Jurkat, Clone E6-1 (cell line): Measurements from ENCODE around the gene RSPH9. TPM values are rescaled to one million over a fixed set of nuclear protein-coding genes. Genes with fewer than 3 reads are reported as not detected.

Experiments
- DNase-seq: peaks from one replicate; pipeline ENCODE4 v3.0.0-alpha.2; 2011; ENCODE audit warnings: low read depth, low spot score
- H3K4me3 ChIP-seq: 2 replicates; pipeline ENCODE4 v1.5.1; 2011; ENCODE audit warnings: mild to moderate bottlenecking, low read length, control low read depth, moderate library complexity
- polyA plus RNA-seq: library from polyadenylated mRNA; unstranded; fragments of >200 nt; gene quantifications from one replicate; pipeline ENCODE4 v1.2.1, GENCODE V29; 2012; ENCODE audit warnings: missing spikeins; ENCODE audit not compliant: insufficient read length, insufficient read depth

Gene RSPH9
- not detected for polyA plus RNA-seq

GRCh38 chr6:43644940-43645612, at the start of gene RSPH9:
Gene RSPH9, plus strand, starts transcription at chr6:43645036. Its CDS starts 63 bp downstream, at chr6:43645099.
- DNase-seq = no peak
- no peak within 1 kb of the TSS for H3K4me3 ChIP-seq

DNA sequence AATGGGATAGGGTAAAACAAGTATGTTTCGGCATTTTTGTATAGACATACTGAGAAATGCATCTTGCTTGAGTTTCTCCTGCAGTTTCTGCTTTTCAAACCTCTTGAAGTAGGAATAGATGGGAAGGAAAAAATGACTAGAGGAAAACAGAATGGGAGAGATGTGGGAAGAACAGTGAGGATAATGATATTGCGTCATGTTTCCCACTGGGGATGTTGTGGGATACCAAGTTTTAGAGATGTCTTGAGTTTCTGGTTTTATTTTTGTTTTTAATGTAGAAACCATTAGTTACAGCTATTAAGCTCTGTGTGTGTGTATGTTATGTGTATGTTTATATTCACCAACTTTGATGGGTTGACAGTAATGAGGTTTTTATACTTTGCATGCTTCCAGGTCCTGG, 44.2 kb upstream of the RSPH9 start:
- no peak for DNase-seq
- no peak overlapping the region for H3K4me3 ChIP-seq

DNA sequence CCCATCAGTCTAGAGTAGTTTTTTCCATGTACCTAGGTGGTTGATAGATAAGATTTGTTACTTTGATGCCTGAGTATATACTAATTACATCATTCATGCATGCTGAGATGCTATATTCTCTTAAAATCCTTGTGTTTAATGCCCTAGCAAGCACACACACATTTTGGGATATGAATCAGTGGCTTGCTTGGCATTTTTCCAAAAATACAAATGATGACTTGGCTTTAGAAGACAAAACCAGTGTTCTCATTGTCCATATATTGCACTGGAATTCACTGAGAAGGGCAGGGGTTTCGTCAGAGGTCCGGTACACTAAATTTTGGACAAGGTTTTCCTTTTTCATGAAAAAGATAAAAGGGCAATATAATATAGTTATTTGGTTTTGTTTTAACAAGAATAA, 40.7 kb upstream of the RSPH9 start:
- no peak overlapping the region for H3K4me3 ChIP-seq
- no peak for DNase-seq

- no peak for DNase-seq
- no peak overlapping the region for H3K4me3 ChIP-seq
Measured at GRCh38 chr6:43606019-43606418, 38.8 kb upstream of the RSPH9 start.

DNA sequence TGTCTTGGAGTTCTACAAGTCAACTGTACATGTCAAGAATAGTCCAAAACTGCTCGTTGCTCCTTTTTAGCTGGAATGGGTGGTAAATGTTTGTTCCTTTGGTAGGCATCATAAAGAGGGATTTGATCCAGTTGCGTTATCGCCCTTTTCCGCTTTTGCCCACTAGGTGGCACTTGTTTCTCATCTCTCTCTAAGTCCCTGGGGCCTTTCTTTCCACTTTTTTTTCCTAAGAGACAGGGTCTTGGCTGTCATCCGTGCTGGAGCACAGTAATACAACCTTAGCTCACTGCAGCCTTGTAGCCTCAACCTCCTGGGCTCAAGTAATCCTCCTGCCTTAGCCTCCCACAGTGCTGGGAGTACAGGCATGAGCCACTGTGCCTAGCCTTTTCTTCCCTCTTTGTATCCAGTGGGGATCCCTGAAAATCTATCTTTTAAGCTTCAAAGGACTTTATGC, 36.5 kb upstream of the RSPH9 start:
- DNase-seq = peak; percentile 62
- no peak overlapping the region for H3K4me3 ChIP-seq

- DNase-seq = no peak
- no peak overlapping the region for H3K4me3 ChIP-seq
Measured at GRCh38 chr6:43608807-43609206, 36.0 kb upstream of the RSPH9 start.

DNA sequence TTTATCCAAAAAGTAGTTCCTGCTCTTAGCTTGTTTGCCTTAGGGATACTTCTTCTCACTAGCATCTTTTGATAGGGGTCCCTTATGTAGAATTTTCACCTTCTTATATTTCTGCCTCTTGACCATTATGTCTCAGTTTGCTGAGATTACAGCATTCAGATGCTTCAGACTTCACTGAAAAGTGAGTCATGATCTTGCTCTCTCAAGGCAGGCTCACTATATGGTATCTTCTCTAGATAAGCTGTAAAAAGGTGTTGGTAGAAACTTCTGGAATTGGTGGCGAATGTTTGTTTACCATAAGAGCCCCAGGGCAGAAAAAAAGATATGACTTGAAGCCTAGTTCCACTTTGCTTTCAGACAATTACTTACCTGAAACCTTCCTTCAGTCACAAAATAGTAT, 35.4 kb upstream of the RSPH9 start:
- no peak for DNase-seq
- H3K4me3 ChIP-seq = no peak overlapping the region

GRCh38 chr6:43610431-43610830, 34.4 kb upstream of the RSPH9 start:
- no peak for DNase-seq
- no peak overlapping the region for H3K4me3 ChIP-seq

- H3K4me3 ChIP-seq = no peak overlapping the region
Measured at GRCh38 chr6:43613721-43614395, 31.0 kb upstream of the RSPH9 start.

DNA sequence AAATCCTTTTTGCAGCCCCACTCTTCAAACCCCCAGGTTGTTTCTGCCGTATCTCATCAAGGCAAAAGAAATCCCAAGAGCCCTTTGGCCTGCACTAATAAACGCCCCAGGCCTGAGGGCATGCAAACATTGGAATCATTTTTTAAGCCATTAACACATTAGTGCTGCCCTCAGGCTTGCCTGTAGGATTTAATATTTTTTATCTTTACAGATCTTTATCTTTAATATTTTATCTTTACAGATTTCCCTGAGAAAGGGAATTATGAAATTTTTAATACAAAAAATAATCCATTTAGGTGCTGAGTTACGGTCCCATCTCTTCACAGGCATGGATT, 30.5 kb upstream of the RSPH9 start:
- no peak for DNase-seq
- H3K4me3 ChIP-seq = no peak overlapping the region

More at GRCh38 chr6:43613721-43614395, 31.0 kb upstream of the RSPH9 start:
- DNase-seq = no peak

DNA sequence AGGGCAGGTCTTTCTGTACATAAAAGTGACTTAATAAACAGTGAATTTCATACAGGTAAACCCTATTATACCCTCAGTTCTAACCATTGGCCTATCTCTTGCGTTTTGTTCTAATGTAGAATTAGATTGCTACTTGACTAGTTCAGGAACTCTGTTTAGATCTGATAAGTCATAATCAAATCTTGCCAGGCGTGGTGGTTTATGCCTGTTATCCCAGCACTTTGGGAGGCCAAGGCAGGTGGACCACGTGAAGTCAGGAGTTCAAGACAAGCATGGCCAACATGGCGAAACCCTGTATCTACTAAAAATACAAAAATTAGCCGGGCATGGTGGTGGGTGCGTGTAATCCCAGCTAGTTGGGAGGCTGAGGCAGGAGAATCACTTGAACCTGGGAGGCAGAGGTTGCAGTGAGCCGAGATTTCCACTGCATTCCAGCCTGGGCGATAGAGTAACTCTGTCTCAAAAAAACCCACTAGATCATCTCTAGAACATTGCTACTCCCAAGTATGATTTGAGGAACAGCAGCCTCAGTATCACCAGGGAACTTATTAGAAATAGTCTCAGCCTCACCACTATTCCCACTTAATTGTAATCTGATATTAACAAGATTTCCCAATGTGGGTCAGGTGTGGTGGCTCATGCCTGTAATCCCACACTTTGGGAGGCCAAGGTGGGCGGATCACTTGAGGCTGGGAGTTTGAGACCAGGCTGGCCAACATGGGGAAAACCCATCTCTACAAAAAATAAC, 27.9 kb upstream of the RSPH9 start:
- no peak for DNase-seq
- H3K4me3 ChIP-seq = no peak overlapping the region

DNA sequence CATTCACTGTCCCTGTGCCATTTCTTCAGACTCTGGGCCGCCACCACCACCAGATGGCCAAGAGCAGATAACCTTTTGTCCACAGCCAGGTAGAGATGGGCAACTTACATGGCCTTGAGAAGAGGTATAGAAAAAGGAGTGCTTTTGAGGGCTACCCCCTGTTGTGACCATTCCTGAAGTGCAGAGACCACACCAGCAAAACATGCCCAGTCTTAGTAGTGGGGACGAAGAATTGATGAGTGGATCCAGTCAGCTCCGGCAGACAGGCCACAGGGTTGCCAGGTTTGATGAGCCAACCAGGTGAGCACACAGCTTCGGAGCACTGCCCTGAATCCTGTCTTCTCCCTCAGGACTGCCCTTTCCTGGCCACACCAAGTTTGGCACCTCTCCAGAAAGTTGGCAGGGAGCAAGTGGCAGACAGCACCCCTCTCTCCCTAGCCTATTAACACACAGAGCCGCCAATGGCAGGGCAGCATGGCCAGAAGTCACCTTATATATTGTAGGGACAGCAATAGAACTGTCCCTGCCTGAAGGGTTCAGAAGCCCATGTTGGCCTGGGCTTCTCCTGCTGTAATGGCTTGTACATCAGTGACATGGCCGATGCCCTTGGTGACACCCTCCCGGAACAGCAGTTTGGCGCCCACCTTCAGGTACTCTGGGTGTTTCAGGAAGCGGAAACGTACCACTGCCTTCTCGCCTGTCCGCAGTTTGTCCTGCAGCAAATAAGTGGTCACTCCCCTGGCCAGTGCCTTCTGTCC, 23.6 kb upstream of the RSPH9 start:
- H3K4me3 ChIP-seq = no peak overlapping the region
- DNase-seq = no peak

DNA sequence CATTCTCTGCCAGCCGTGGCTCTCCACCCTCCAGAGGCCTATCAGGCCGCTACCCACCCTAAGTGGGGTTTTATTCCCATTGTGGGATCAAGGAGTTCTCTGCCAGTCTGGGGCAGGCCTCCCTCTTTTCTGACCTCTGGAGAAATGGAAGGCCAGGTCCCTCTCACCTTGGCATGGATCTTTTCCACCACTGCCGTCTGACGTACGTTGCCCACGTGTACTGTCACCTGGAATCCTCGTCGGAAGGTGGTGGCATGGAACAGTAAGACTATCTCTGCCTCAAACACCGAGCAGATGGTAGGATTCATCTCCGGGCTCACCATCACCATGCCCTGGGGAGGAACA, 23.0 kb upstream of the RSPH9 start:
- no peak overlapping the region for H3K4me3 ChIP-seq
- DNase-seq = no peak

DNA sequence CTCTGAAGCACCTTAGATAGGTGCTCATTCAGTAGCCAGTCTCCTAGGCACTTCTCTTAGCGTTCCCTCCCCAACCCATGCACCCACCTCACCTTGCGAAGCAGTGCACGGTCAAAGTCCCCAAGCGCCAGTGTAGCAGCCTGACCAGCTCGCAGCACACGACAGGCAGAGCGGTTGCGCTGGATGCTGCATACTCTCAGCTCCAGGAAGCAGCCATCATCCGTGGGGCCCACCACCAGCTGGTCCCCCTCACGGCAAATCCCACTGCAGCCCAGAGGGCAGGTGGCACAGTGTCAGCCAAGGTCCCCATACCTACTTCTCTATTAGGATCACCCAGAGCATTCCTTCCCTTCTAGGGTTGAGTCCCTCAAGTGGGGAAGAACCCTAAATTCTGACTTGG, 22.3 kb upstream of the RSPH9 start:
- no peak for DNase-seq
- H3K4me3 ChIP-seq = no peak overlapping the region

DNA sequence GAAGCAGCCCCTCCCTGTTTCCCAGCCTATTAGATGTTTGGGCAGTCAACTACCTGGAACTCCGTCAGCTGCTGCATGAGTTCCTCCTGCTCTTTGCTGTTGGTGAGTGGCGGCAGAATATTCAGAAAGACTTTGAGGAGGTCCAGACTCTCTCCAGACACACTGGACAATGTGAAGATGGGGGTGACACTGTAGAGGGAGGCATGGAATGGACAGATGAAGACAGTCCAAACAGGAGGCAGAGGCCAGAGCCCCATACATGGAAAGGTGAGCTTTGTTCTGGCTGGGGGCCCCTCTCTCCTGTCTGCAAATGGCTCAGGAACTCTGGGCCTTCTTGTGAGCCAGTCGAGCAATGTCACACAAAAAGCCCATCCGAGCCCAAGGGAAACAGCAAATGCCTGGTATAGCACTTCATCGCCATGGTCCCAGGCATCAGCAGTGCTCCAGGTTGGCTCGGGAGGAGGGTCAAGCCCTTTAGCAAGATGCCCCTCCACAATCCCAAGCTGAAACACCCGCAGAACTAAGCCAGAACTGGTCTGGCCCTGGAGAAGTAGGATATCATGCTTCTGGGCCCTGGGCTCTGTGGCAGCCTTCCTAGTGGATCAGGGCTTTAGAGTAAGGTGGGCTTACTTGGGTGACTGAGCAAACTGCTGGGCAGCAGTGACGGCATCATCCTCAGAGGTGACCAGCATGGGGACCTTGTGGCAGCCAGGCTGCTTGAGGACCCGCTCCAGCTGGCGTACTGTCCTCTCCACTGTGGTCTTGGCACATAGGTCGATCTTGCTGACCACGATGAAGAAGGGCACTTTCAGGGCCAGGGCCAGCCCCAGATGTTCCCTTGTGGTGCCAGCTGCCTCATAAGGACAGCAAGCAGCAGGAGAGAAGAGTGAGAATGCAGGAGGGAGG, 20.7 kb upstream of the RSPH9 start:
- no peak overlapping the region for H3K4me3 ChIP-seq
- DNase-seq = no peak

DNA sequence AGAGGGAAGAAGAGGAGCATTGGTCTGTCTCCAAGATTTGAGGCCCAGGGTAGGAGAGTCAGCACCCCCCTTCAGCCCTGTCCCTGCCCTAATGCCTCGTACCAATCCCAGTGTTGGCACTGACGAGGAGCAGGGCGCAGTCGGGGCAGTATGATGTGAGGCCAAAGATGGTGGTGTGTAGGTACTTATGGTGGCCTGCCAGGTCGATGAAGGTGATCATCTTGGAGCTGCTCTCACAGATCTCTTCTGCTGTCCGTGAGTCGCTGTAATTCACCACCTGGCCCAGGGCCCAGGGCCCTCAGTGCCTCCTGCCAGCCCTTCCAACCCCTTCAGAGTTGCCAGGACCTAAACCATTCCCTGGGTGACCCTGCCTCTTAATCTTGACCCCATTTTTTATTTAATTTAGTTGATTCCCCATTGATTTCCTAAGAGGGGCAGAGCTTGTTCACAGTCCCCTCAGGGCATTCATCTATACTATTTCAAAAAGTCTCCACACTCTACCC, 20.0 kb upstream of the RSPH9 start:
- DNase-seq = no peak

GRCh38 chr6:43625393-43625992, 19.3 kb upstream of the RSPH9 start:
- H3K4me3 ChIP-seq = no peak overlapping the region

More for the DNA sequence above, 20.0 kb upstream of the RSPH9 start:
- no peak overlapping the region for H3K4me3 ChIP-seq

More at GRCh38 chr6:43625393-43625992, 19.3 kb upstream of the RSPH9 start:
- no peak for DNase-seq
